Adrenal gland (tissue), 12 donors: ENCODE results near the gene C17orf100. TPM values are rescaled to one million over a fixed set of nuclear protein-coding genes. Genes with fewer than 3 reads are reported as not detected.
A peak's percentile ranks its signal among the peaks of the same experiment; 100 is the strongest.

Experiments
- DNase-seq, 7 donors: peaks; one replicate each; pipeline ENCODE4 v3.0.0-alpha.2; 2019 to 2020
- H3K27ac ChIP-seq, 5 donors: fragments of 200-600 bp; sonication (generic) in 4 of 5; 1 replicate in 3 of 5; 2 replicates in 2 of 5; pipeline versions ENCODE4 v1.5.1 to v1.8.0; 2016 to 2020; ENCODE audit warnings: mild to moderate bottlenecking in 1 of 5
- H3K27me3 ChIP-seq: fragments of 200-600 bp; 2 replicates; pipeline ENCODE4 v1.8.0; 2021
- H3K36me3 ChIP-seq, 2 donors: fragments of 200-600 bp; replicated peaks in 1 of 2; 1 replicate in 1 of 2; 2 replicates in 1 of 2; pipeline versions ENCODE4 v1.5.1 to v1.8.0; 2018 to 2022
- H3K4me1 ChIP-seq, 2 donors: fragments of 200-600 bp; replicated peaks in 1 of 2; 1 replicate in 1 of 2; 2 replicates in 1 of 2; pipeline versions ENCODE4 v1.5.1 to v1.8.0; 2018 to 2021
- H3K4me3 ChIP-seq, 4 donors: fragments of 200-600 bp; sonication (generic) in 3 of 4; one replicate each; pipeline ENCODE4 v1.5.1; 2016 to 2018
- H3K9me3 ChIP-seq, 3 donors: fragments of 200-600 bp; sonication (generic) in 1 of 3; replicated peaks in 1 of 3; 1 replicate in 2 of 3; 2 replicates in 1 of 3; pipeline versions ENCODE4 v1.5.1 to v1.8.0; 2016 to 2021
- CTCF ChIP-seq, 6 experiments: fragments of 450-650 bp in 4 of 6; fragments of 200-600 bp in 2 of 6; sonication (generic) in 1 of 6; IDR thresholded peaks; 1 replicate in 5 of 6; 2 replicates in 1 of 6; pipeline versions ENCODE4 v1.5.1 to v1.8.0; 2016 to 2021; ENCODE audit warnings: antibody characterized with exemption in 6 of 6, mild to moderate bottlenecking in 2 of 6, moderate library complexity in 1 of 6
- POLR2A ChIP-seq, 2 donors: fragments of 450-650 bp; IDR thresholded peaks; one replicate each; pipeline ENCODE4 v1.6.1; 2017; ENCODE audit warnings: antibody characterized with exemption in 2 of 2, mild to moderate bottlenecking in 2 of 2, moderate library complexity in 1 of 2
- WGBS, 4 donors: extraction: QIAGEN DNeasy Blood & Tissue Kit in 2 of 4; methylation state at CpG; one replicate each; pipeline versions ENCODE4 v1.1.5 to v1.1.7; 2013 to 2017; 5-methylcytosine and 5-hydroxymethylcytosine counted together
- intact Hi-C, 2 donors: fragments of 100-400 bp; cut with DNase I; formaldehyde crosslinking; loops; one replicate each; pipeline versions ENCODE4 v1.14.1 to v1.15.0; 2022 to 2023
- polyA plus RNA-seq, 3 donors: library from polyadenylated mRNA; stranded (reverse); fragments of 200-250 nt in 2 of 3; fragments of 350-450 nt in 1 of 3; fragmentation: Illumina TruSeq in 1 of 3; extraction: RNeasy Lipid Tissue Mini Kit (QIAGEN cat#74804) in 1 of 3; gene quantifications; one replicate each; pipeline ENCODE4 v1.2.3, GENCODE V29; 2013 to 2014
- total RNA-seq, 9 donors: library from RNA; depleted of rRNA in 4 of 9; stranded (reverse); fragments of >200 nt in 4 of 9; fragments of 120-200 nt in 1 of 9; fragmentation: NEBNext Ultra II Directional in 1 of 9; extraction: Animal tissue kit (Norgen Biotek cat#: 25700) in 1 of 9; gene quantifications; one replicate each; pipeline versions ENCODE4 v1.1.0 to v1.2.4, GENCODE V29; 2013 to 2023
- donor health status: healthy with polysubstance abuse.
- donor health status: Bipolar disorder and iron deficiency.
- donor health status: DM: yes; HTN: yes; CAD: no.
- donor health status: DM: no; HTN: no; CAD: no.
- donor health status: DM: no; HTN: no; CAD: no.
- donor health status: DM: yes; HTN: yes; CAD: no.

Gene C17orf100
- total and polyA plus RNA-seq, 12 donors: 0.87 to 3.6 (median 2.1) TPM

- Histone ChIP-seq H3K4me1 (peaks cover 13 to 23% of the 10 kb centered on the region in 2 donors), H3K36me3 (peaks cover 0 to 24% of the 10 kb centered on the region in 2 donors), H3K27ac (no peak overlapping the region), H3K4me3 (no peak overlapping the region), H3K27me3 (no peaks in the 10 kb centered on the region), H3K9me3 (no peaks in the 10 kb centered on the region)
- 63 to 70% (median 64%) methylated on average over 2 of the region's 2 CpGs for WGBS, 4 donors
- TF ChIP-seq CTCF (IDR thresholded peaks at IDR 0.05) (no peak), POLR2A (IDR thresholded peaks at IDR 0.05) (no peak)
- DNase-seq: no peak
- intact Hi-C loops: no loop called here
These were observed 9.0 kb upstream of the C17orf100 start for GRCh38 chr17:6642592-6642991.

- Histone ChIP-seq H3K9me3 (no peaks in the 10 kb centered on the region), H3K27me3 (no peaks in the 10 kb centered on the region), H3K4me3 (no peak overlapping the region), H3K36me3 (peaks cover 0 to 30% of the 10 kb centered on the region in 2 donors), H3K27ac (no peak overlapping the region), H3K4me1 (peaks cover 13 to 20% of the 10 kb centered on the region in 2 donors)
- 84 to 96% (median 90%) methylated on average over 5 of the region's 5 CpGs for WGBS, 4 donors
- TF ChIP-seq CTCF (IDR thresholded peaks at IDR 0.05): no peak
- TF ChIP-seq POLR2A (IDR thresholded peaks at IDR 0.05): no peak
- DNase-seq: no peak
- intact Hi-C loops: no loop called here
These were observed 8.0 kb upstream of the C17orf100 start for GRCh38 chr17:6643451-6644125.

- Histone ChIP-seq H3K27ac (no peak overlapping the region), H3K9me3 (no peaks in the 10 kb centered on the region), H3K4me1 (peaks cover 18 to 31% of the 10 kb centered on the region in 2 donors), H3K4me3 (no peak overlapping the region), H3K36me3 (peaks cover 0 to 35% of the 10 kb centered on the region in 2 donors), H3K27me3 (no peaks in the 10 kb centered on the region)
- no peak for TF ChIP-seq POLR2A (IDR thresholded peaks at IDR 0.05)
- TF ChIP-seq CTCF (IDR thresholded peaks at IDR 0.05): peak in 2 of 6 experiments; percentile 6 to 15
- no peak for DNase-seq
- intact Hi-C loops: no loop called here
These were observed 3.4 kb upstream of the C17orf100 start for GRCh38 chr17:6648181-6648580.

- peak; percentile 66 to 89 (median 78) for DNase-seq
- H3K27ac ChIP-seq: peak overlapping the region; percentile 52 to 90 (median 87)
- intact Hi-C loops: no loop called here
- peaks cover 18 to 34% of the 10 kb centered on the region in 2 donors for H3K4me1 ChIP-seq
- peak overlapping the region in 2 of 4 donors; percentile 38 to 83 for H3K4me3 ChIP-seq
- no peak for TF ChIP-seq POLR2A (IDR thresholded peaks at IDR 0.05)
- peak in 1 of 6 experiments; percentile 15 for TF ChIP-seq CTCF (IDR thresholded peaks at IDR 0.05)
- peaks cover 0 to 18% of the 10 kb centered on the region in 2 donors for H3K36me3 ChIP-seq
- no peaks in the 10 kb centered on the region for H3K27me3 ChIP-seq
- H3K9me3 ChIP-seq: no peaks in the 10 kb centered on the region
- 3 to 8% (median 6%) methylated on average over 9 to 47 of the region's 47 CpGs for WGBS, 4 donors
These were observed 424 bp downstream of the C17orf100 start for GRCh38 chr17:6651919-6652452.
